PC-9 (cell line): ENCODE data around the gene BTBD10.

ENCODE experiments used
- CTCF ChIP-seq: fragments of 200-600 bp; sonication (generic); conservative IDR thresholded peaks from 2 replicates; pipeline ENCODE4 v1.6.1; 2017; ENCODE audit warnings: mixed run types, antibody characterized with exemption, mild to moderate bottlenecking, moderate library complexity
- EZH2 ChIP-seq: fragments of 200-600 bp; sonication (generic); IDR thresholded peaks from 2 replicates; pipeline ENCODE4 v1.8.0; 2017; ENCODE audit warnings: antibody characterized with exemption, low read depth

GRCh38 chr11:13357232-13357631 lies 105.8 kb downstream of the BTBD10 start:
- TF ChIP-seq CTCF (no peak), EZH2 (no peak)
